ENCODE results near the gene VAMP7. TPM values are rescaled to one million over a fixed set of nuclear protein-coding genes. Genes with fewer than 3 reads are reported as not detected.

VAMP7 gene
- total and polyA plus RNA-seq, 2 of the 8 experiments (the other 6 are each of a cell fraction or from before 2014, with no cell fraction given), result 14.2 to 22.1 TPM

- H4K91ac ChIP-seq (replicated peaks; ENCODE audit: insufficient read length, low read length), result no peak overlapping the region
- no peaks in the 10 kb centered on the region for H3K4me1 ChIP-seq (replicated peaks in 1 of 4; ENCODE audit: control insufficient read depth in 3 of 4, insufficient read depth in 4 of 4, low read length in 3 of 4)
- peaks cover 0 to 3% of the 10 kb centered on the region in 2 experiments for H4K20me1 ChIP-seq (replicated peaks in 1 of 2; ENCODE audit: control insufficient read depth in 1 of 2, insufficient read depth in 2 of 2, low read length in 2 of 2)
- 83% methylated on average over 3 of the region's 3 CpGs; no CpG with 5 or more reads in 1 of the 2 experiments for WGBS, 2 experiments (ENCODE audit: extremely low coverage in 1 of 2, insufficient coverage in 1 of 2, insufficient read length in 1 of 2, insufficient replicate concordance in 2 of 2, low coverage in 1 of 2, low lambda C conversion rate in 2 of 2, missing lambda C conversion rate in 1 of 2)
- no peak overlapping the region for H4K5ac ChIP-seq (ENCODE audit: insufficient read length, low read depth, low read length)
- H2BK15ac ChIP-seq (ENCODE audit: low read length), result no peak overlapping the region
- no peak overlapping the region for H4K8ac ChIP-seq (ENCODE audit: extremely low read depth, insufficient read depth, low read length)
- no peak overlapping the region for H3K56ac ChIP-seq (replicated peaks; ENCODE audit: insufficient read length, low read depth, low read length)
- no peak overlapping the region for H2BK12ac ChIP-seq (ENCODE audit: low read depth, low read length)
- no peak overlapping the region for H2BK5ac ChIP-seq (ENCODE audit: low read depth, low read length)
- H3K4me3 ChIP-seq (ENCODE audit: extremely low read depth in 1 of 4, insufficient read depth in 2 of 4, low read depth in 3 of 4, low read length in 4 of 4), result no peak overlapping the region
- POLR2A ChIA-PET (ENCODE audit: partially characterized antibody), result no interaction called here
- no peak overlapping the region for H3K4ac ChIP-seq (replicated peaks; ENCODE audit: insufficient read length, low read depth, low read length)
- H2BK20ac ChIP-seq (ENCODE audit: low read length), result no peak overlapping the region
- peaks cover 11 to 62% of the 10 kb centered on the region in 2 experiments; a peak in 3 of 4 replicates for H3K9me3 ChIP-seq (ENCODE audit: insufficient read depth in 2 of 2, low read depth in 1 of 2, low read length in 1 of 2)
- H3K79me1 ChIP-seq (ENCODE audit: low read depth, low read length), result no peaks in the 10 kb centered on the region
- CTCF ChIA-PET (ENCODE audit: partially characterized antibody), result no interaction called here
- no peak overlapping the region for H3K18ac ChIP-seq (ENCODE audit: extremely low read depth, low read length)
- no peak overlapping the region for H3K23ac ChIP-seq (ENCODE audit: insufficient read length)
- H3K27ac ChIP-seq (ENCODE audit: low read depth, low read length), result no peak overlapping the region
- H3K27me3 ChIP-seq (replicated peaks in 1 of 4; ENCODE audit: control insufficient read depth in 3 of 4, extremely low read depth in 1 of 4, insufficient read depth in 3 of 4, low read length in 3 of 4), result no peaks in the 10 kb centered on the region
- no peak overlapping the region for H3K14ac ChIP-seq (ENCODE audit: insufficient read length)
- DNase-seq (ENCODE audit: low read depth in 1 of 2, low spot score in 2 of 2) (no peak), FAIRE-seq (no peak)
- no peak overlapping the region for H2BK120ac ChIP-seq (replicated peaks; ENCODE audit: low read depth, low read length)
- H3K4me2 ChIP-seq (ENCODE audit: insufficient read depth in 1 of 2, low read depth in 2 of 2, low read length in 2 of 2), result no peak overlapping the region
- no peak overlapping the region for H3K9ac ChIP-seq (replicated peaks in 1 of 4; ENCODE audit: extremely low read depth in 1 of 4, low read depth in 3 of 4, low read length in 3 of 4)
- H2AFZ ChIP-seq (ENCODE audit: low read length), result no peak overlapping the region
- H3K79me2 ChIP-seq (ENCODE audit: control insufficient read depth in 1 of 2, insufficient read depth in 2 of 2, low read length in 2 of 2), result no peaks in the 10 kb centered on the region
- no peaks in the 10 kb centered on the region for H3K23me2 ChIP-seq (ENCODE audit: low read depth, low read length)
- no peak overlapping the region for H2AK5ac ChIP-seq (ENCODE audit: low read depth, low read length)
- H3K36me3 ChIP-seq (ENCODE audit: control insufficient read depth in 2 of 4, insufficient read depth in 4 of 4, low read length in 3 of 4), result peaks cover 0 to 13% (median 1%) of the 10 kb centered on the region in 4 experiments; a peak in 3 of 8 replicates
- TF ChIP-seq CREB1 (IDR thresholded peaks at IDR 0.05), result no peak
- TF ChIP-seq EP300 (IDR thresholded peaks at IDR 0.05; ENCODE audit: borderline replicate concordance in 1 of 2, low read depth in 2 of 2, low read length in 2 of 2), result no peak
- no peak for TF ChIP-seq CHD2 (IDR thresholded peaks at IDR 0.05; ENCODE audit: low read length)
- no peak for TF ChIP-seq ZNF274 (IDR thresholded peaks at IDR 0.05; ENCODE audit: borderline replicate concordance, extremely low read depth, low read length)
- TF ChIP-seq FOSL1 (IDR thresholded peaks at IDR 0.05; ENCODE audit: insufficient read depth, low read depth, low read length), result no peak
- no peak for TF ChIP-seq BRCA1 (IDR thresholded peaks at IDR 0.05; ENCODE audit: low read depth, low read length)
- TF ChIP-seq, protein P1, sequence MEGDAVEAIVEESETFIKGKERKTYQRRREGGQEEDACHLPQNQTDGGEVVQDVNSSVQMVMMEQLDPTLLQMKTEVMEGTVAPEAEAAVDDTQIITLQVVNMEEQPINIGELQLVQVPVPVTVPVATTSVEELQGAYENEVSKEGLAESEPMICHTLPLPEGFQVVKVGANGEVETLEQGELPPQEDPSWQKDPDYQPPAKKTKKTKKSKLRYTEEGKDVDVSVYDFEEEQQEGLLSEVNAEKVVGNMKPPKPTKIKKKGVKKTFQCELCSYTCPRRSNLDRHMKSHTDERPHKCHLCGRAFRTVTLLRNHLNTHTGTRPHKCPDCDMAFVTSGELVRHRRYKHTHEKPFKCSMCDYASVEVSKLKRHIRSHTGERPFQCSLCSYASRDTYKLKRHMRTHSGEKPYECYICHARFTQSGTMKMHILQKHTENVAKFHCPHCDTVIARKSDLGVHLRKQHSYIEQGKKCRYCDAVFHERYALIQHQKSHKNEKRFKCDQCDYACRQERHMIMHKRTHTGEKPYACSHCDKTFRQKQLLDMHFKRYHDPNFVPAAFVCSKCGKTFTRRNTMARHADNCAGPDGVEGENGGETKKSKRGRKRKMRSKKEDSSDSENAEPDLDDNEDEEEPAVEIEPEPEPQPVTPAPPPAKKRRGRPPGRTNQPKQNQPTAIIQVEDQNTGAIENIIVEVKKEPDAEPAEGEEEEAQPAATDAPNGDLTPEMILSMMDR (IDR thresholded peaks at IDR 0.05; ENCODE audit: control extremely low read depth in 1 of 3, insufficient read depth in 1 of 3, low read depth in 1 of 3, low read length in 3 of 3), result no peak
- TF ChIP-seq EZH2 (IDR thresholded peaks at IDR 0.05; ENCODE audit: low read depth, low read length, severe bottlenecking), result no peak
- no peak for TF ChIP-seq TAF1 (IDR thresholded peaks at IDR 0.05; ENCODE audit: low read depth, low read length)
- no peak for TF ChIP-seq RFX5 (IDR thresholded peaks at IDR 0.05; ENCODE audit: borderline replicate concordance, low read depth, low read length)
- TF ChIP-seq SP1 (IDR thresholded peaks at IDR 0.05; ENCODE audit: low read depth, low read length), result no peak
These were observed 10.5 kb downstream of the VAMP7 start for GRCh38 chrX:155891446-155892210.
